Right lobe of liver (tissue), 4 donors: ENCODE data around the gene DYRK2.

Experiments used
- POLR2A ChIP-seq: fragments of 450-650 bp; IDR thresholded peaks from one replicate; pipeline ENCODE4 v1.6.1; 2017; ENCODE audit warnings: antibody characterized with exemption, mild to moderate bottlenecking
- TF ChIP-seq, protein P1 (sequence below), 4 donors: fragments of 200-600 bp in 3 of 4; fragments of 450-650 bp in 1 of 4; IDR thresholded peaks; one replicate each; pipeline versions ENCODE4 v1.5.1 to v1.8.0; 2016 to 2022; ENCODE audit warnings: antibody characterized with exemption in 4 of 4, mild to moderate bottlenecking in 2 of 4
- donor health status: DM: no; HTN: no; CAD: no.
- donor health status: DM: no; HTN: no; CAD: no.
- donor health status: DM: no; HTN: yes; CAD: no.

DNA sequence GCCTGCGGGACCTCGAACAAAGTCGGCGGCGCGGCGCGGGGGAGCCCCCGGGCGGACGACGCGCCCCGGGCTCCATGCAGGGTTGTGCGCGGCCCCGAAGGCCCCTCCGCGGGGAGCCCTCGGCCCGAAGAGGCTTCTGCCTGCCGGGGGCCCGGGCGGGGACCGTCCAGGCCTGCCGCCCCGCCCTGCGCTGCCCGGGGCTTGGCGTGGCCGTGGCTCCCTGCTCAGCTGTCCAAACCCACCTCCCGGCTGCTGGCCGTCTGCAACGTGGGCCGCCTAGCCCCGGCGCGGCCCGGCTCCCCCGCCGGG, 670 bp downstream of the DYRK2 start:
- TF ChIP-seq, protein P1, sequence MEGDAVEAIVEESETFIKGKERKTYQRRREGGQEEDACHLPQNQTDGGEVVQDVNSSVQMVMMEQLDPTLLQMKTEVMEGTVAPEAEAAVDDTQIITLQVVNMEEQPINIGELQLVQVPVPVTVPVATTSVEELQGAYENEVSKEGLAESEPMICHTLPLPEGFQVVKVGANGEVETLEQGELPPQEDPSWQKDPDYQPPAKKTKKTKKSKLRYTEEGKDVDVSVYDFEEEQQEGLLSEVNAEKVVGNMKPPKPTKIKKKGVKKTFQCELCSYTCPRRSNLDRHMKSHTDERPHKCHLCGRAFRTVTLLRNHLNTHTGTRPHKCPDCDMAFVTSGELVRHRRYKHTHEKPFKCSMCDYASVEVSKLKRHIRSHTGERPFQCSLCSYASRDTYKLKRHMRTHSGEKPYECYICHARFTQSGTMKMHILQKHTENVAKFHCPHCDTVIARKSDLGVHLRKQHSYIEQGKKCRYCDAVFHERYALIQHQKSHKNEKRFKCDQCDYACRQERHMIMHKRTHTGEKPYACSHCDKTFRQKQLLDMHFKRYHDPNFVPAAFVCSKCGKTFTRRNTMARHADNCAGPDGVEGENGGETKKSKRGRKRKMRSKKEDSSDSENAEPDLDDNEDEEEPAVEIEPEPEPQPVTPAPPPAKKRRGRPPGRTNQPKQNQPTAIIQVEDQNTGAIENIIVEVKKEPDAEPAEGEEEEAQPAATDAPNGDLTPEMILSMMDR (IDR thresholded peaks at IDR 0.05): no peak
- TF ChIP-seq POLR2A: no peak
